ENCODE results near the gene C11orf87.

The C11orf87 gene

GRCh38 chr11:109421981-109422869, at the start of gene C11orf87:
Gene C11orf87, plus strand, starts transcription at chr11:109422190. Its CDS starts 1,444 bp downstream, at chr11:109423634.
- no peak for DNase-seq

- no peak for DNase-seq
Observed at GRCh38 chr11:109374032-109374431, 48.0 kb upstream of the C11orf87 start.

- DNase-seq, result no peak
Observed at GRCh38 chr11:109374441-109374840, 47.5 kb upstream of the C11orf87 start.

GRCh38 chr11:109377039-109377742, 44.8 kb upstream of the C11orf87 start:
- DNase-seq, result no peak

GRCh38 chr11:109378034-109378433, 44.0 kb upstream of the C11orf87 start:
- no peak for DNase-seq

GRCh38 chr11:109383306-109383705, 38.7 kb upstream of the C11orf87 start:
- no peak for DNase-seq

GRCh38 chr11:109384873-109385272, 37.1 kb upstream of the C11orf87 start:
- DNase-seq, result no peak

GRCh38 chr11:109388982-109389381, 33.0 kb upstream of the C11orf87 start:
- DNase-seq, result no peak

- DNase-seq, result no peak
Observed at GRCh38 chr11:109390752-109391151, 31.2 kb upstream of the C11orf87 start.

- no peak for DNase-seq
Observed at GRCh38 chr11:109401545-109401944, 20.4 kb upstream of the C11orf87 start.

- no peak for DNase-seq
Observed at GRCh38 chr11:109405671-109406070, 16.3 kb upstream of the C11orf87 start.

GRCh38 chr11:109416601-109417000, 5.4 kb upstream of the C11orf87 start:
- no peak for DNase-seq

- no peak for DNase-seq
Observed at GRCh38 chr11:109422870-109423465, 978 bp downstream of the C11orf87 start.

- DNase-seq, result no peak
Observed at GRCh38 chr11:109423466-109424190, 1.6 kb downstream of the C11orf87 start.

GRCh38 chr11:109424901-109425300, 2.9 kb downstream of the C11orf87 start:
- no peak for DNase-seq

- no peak for DNase-seq
Observed at GRCh38 chr11:109425554-109425953, 3.6 kb downstream of the C11orf87 start.

- no peak for DNase-seq
Observed at GRCh38 chr11:109426442-109427240, 4.7 kb downstream of the C11orf87 start.

- no peak for DNase-seq
Observed at GRCh38 chr11:109432105-109432504, 10.1 kb downstream of the C11orf87 start.

GRCh38 chr11:109433753-109434256, 11.8 kb downstream of the C11orf87 start:
- no peak for DNase-seq

- DNase-seq, result no peak
Observed at GRCh38 chr11:109435121-109435742, 13.2 kb downstream of the C11orf87 start.

- DNase-seq, result no peak
Observed at GRCh38 chr11:109439684-109440083, 17.7 kb downstream of the C11orf87 start.
